K562 (cell line): ENCODE results near the gene ANKRD13B. TPM values are rescaled to one million over a fixed set of nuclear protein-coding genes. Genes with fewer than 3 reads are reported as not detected.

ENCODE experiments used
- ATAC-seq: fragments of 200-7000 bp; cut with Tn5 transposase; 3 replicates; pipeline ENCODE4 v1.9.1; 2020; ENCODE audit warnings: moderate library complexity
- BruUV-seq: library from RNA; stranded (reverse); fragments of 400-500 nt; replicated peaks from 2 replicates; lab custom pipeline; 2021; lab: Mats Ljungman, UMichigan
- CTCF ChIA-PET: fragments of 300-600 bp; formaldehyde crosslinking; extraction: SDS; loops from one replicate; lab custom pipeline; 2021; ENCODE audit warnings: low intra/inter-chr PET ratio; lab: Yijun Ruan, JAX
- POLR2A ChIA-PET: fragments of 300-600, 350-650 bp; sonication (Branson Sonifier 250); formaldehyde crosslinking; extraction: SDS; loops from one replicate; lab custom pipeline; 2021; ENCODE audit warnings: antibody characterized with exemption, inconsistent platforms; lab: Yijun Ruan, JAX
- DNase-seq, 4 experiments: peaks; one replicate each; pipeline versions ENCODE4 v3.0.0 to v3.0.0-alpha.2; 2011 to 2018; ENCODE audit warnings: low spot score in 3 of 4, mixed read lengths in 3 of 4; ENCODE audit errors: extremely low read depth in 1 of 4
- FAIRE-seq: peaks from 2 replicates; lab custom pipeline; 2011; peaks lifted over from hg19 to GRCh38; lab: Jason Lieb, UNC
- H2AFZ ChIP-seq: 2 replicates; pipeline ENCODE4 v1.6.0; 2011; ENCODE audit warnings: low read depth, low read length, control low read depth, inconsistent platforms
- H3K27ac ChIP-seq: fragments of 200-600 bp; 3 replicates; pipeline ENCODE4 v1.8.0; 2011; ENCODE audit warnings: low read depth, mild to moderate bottlenecking, control low read depth, inconsistent platforms, low read length, moderate library complexity, mixed read lengths; ENCODE audit errors: extremely low read depth
- H3K27me3 ChIP-seq, 2 experiments: fragments of 300-600 bp in 1 of 2; 2 replicates in 1 of 2; 3 replicates in 1 of 2; pipeline versions ENCODE4 v1.6.0 to v1.8.0; 2011; ENCODE audit warnings: inconsistent platforms in 2 of 2, low read length in 2 of 2, mild to moderate bottlenecking in 1 of 2, mixed read lengths in 1 of 2, moderate library complexity in 1 of 2; ENCODE audit not compliant: control insufficient read depth in 2 of 2, insufficient read depth in 2 of 2
- H3K36me3 ChIP-seq: fragments of 300-600 bp; 3 replicates; pipeline ENCODE4 v1.8.0; 2011; ENCODE audit warnings: mild to moderate bottlenecking, low read length, inconsistent platforms; ENCODE audit not compliant: control insufficient read depth, insufficient read depth
- H3K4me1 ChIP-seq, 2 experiments: fragments of 200-600 bp in 1 of 2; replicated peaks in 1 of 2; 2 replicates in 1 of 2; 3 replicates in 1 of 2; pipeline versions ENCODE4 v1.5.1 to v1.8.0; 2011; ENCODE audit warnings: inconsistent platforms in 2 of 2, low read length in 2 of 2, mild to moderate bottlenecking in 1 of 2, mixed read lengths in 1 of 2, moderate library complexity in 1 of 2; ENCODE audit not compliant: control insufficient read depth in 2 of 2, insufficient read depth in 2 of 2
- H3K4me2 ChIP-seq: 2 replicates; pipeline ENCODE4 v1.6.1; 2011; ENCODE audit warnings: low read length, control low read depth, inconsistent platforms, mixed read lengths; ENCODE audit not compliant: insufficient read depth
- H3K4me3 ChIP-seq: fragments of 200-600 bp; sonication (generic), shearing (Covaris generic); 2 replicates; pipeline ENCODE4 v1.5.1; 2016; ENCODE audit warnings: control low read depth, inconsistent platforms
- H3K79me2 ChIP-seq: fragments of 200-600 bp; 3 replicates; pipeline ENCODE4 v1.8.0; 2011; ENCODE audit warnings: low read length, inconsistent platforms; ENCODE audit not compliant: control insufficient read depth, insufficient read depth
- H3K9ac ChIP-seq, 2 experiments: 2 replicates each; pipeline versions ENCODE4 v1.6.0 to v1.6.1; 2011; ENCODE audit warnings: low read depth in 2 of 2, low read length in 2 of 2, control low read depth in 1 of 2, inconsistent platforms in 1 of 2, mild to moderate bottlenecking in 1 of 2, mixed read lengths in 1 of 2; ENCODE audit not compliant: insufficient read depth in 1 of 2
- H3K9me1 ChIP-seq: one replicate; pipeline ENCODE4 v1.6.0; 2011; ENCODE audit warnings: inconsistent platforms, mild to moderate bottlenecking, low read length, moderate library complexity; ENCODE audit not compliant: control insufficient read depth, insufficient read depth
- H3K9me3 ChIP-seq: replicated peaks from 2 replicates; pipeline ENCODE4 v1.5.1; 2011; ENCODE audit warnings: low read depth, low read length, inconsistent platforms; ENCODE audit not compliant: control insufficient read depth, insufficient read depth
- H4K20me1 ChIP-seq: replicated peaks from 2 replicates; pipeline ENCODE4 v1.6.1; 2011; ENCODE audit warnings: low read length, inconsistent platforms, mixed read lengths; ENCODE audit not compliant: control insufficient read depth, insufficient read depth
- MTA1 ChIP-seq: fragments of 450-650 bp; IDR thresholded peaks from 2 replicates; pipeline ENCODE4 v1.6.1; 2017; ENCODE audit warnings: borderline replicate concordance
- WGBS: fragments of 100-300 bp; shearing (Covaris generic); methylation state at CpG from one replicate; pipeline ENCODE4 v1.1.6; 2016; ENCODE audit warnings: low coverage, mixed read lengths; ENCODE audit not compliant: insufficient coverage; ENCODE audit errors: missing lambda C conversion rate; 5-methylcytosine and 5-hydroxymethylcytosine counted together
- in situ Hi-C: fragments of 300-500 bp; cut with MboI; formaldehyde crosslinking; loops from 4 replicates; pipeline ENCODE4 v1.15.0; 2018; ENCODE audit warnings: inconsistent platforms, mixed read lengths
- intact Hi-C: fragments of 100-400 bp; cut with micrococcal nuclease; formaldehyde crosslinking; loops from 2 replicates; pipeline ENCODE4 v1.14.2; 2022
- polyA plus RNA-seq, 8 experiments: library from polyadenylated mRNA; depleted of rRNA in 4 of 8; stranded (reverse) in 5 of 8; unstranded in 3 of 8; fragments of >200 nt; fragmentation: Nextera tagmentation in 2 of 8; fragmentation: Illumina TruSeq in 1 of 8; extraction: Ambion mirVana in 2 of 8; extraction: Trizol in 1 of 8; gene quantifications; 2 replicates each; pipeline versions ENCODE4 v1.2.1 to v1.2.3, GENCODE V29; 2011 to 2014; ENCODE audit warnings: inconsistent platforms in 1 of 8, missing spikeins in 1 of 8
- total RNA-seq, 7 experiments: library from RNA; depleted of rRNA in 6 of 7; stranded (reverse); fragments of >200 nt in 6 of 7; fragmentation: Illumina TruSeq in 2 of 7; extraction: Trizol in 2 of 7; gene quantifications; 2 replicates each; pipeline versions ENCODE4 v1.2.1 to v1.2.3, GENCODE V29; 2011 to 2021; ENCODE audit warnings: low replicate concordance in 1 of 7
- TF ChIP-seq, protein P1 (sequence below): fragments of 450-650 bp; IDR thresholded peaks from 2 replicates; pipeline ENCODE4 v1.6.1; 2018; ENCODE audit not compliant: partially characterized antibody

The ANKRD13B gene
- total and polyA plus RNA-seq, 9 of the 15 experiments (the other 6 are each of a cell fraction or from before 2014, with no cell fraction given), result 0.15 to 28.1 (median 4.6) TPM

DNA sequence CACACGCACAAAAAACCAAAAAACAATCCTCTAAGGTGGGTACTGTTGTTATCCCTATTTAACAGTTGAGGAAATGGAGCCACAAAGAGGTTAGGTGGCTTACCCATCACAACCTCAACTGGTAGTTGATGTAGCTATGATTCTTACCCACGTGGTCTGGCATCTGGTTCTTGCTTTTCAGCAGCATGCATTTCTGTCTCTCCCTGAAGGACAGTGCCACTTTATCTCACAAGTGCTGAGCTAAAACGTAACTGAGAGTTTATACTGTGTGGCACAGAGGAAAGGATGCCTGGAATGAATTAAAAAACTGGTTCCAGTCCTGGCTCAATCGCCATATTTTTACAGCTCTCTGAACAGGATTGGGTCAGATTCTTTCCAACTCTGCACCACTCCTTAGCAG is 31.7 kb downstream of the ANKRD13B start:
- H3K4me3 ChIP-seq, result no peak overlapping the region
- DNase-seq (no peak), ATAC-seq (no peak), FAIRE-seq (no peak)
- TF ChIP-seq MTA1, result no peak
- TF ChIP-seq, protein P1, sequence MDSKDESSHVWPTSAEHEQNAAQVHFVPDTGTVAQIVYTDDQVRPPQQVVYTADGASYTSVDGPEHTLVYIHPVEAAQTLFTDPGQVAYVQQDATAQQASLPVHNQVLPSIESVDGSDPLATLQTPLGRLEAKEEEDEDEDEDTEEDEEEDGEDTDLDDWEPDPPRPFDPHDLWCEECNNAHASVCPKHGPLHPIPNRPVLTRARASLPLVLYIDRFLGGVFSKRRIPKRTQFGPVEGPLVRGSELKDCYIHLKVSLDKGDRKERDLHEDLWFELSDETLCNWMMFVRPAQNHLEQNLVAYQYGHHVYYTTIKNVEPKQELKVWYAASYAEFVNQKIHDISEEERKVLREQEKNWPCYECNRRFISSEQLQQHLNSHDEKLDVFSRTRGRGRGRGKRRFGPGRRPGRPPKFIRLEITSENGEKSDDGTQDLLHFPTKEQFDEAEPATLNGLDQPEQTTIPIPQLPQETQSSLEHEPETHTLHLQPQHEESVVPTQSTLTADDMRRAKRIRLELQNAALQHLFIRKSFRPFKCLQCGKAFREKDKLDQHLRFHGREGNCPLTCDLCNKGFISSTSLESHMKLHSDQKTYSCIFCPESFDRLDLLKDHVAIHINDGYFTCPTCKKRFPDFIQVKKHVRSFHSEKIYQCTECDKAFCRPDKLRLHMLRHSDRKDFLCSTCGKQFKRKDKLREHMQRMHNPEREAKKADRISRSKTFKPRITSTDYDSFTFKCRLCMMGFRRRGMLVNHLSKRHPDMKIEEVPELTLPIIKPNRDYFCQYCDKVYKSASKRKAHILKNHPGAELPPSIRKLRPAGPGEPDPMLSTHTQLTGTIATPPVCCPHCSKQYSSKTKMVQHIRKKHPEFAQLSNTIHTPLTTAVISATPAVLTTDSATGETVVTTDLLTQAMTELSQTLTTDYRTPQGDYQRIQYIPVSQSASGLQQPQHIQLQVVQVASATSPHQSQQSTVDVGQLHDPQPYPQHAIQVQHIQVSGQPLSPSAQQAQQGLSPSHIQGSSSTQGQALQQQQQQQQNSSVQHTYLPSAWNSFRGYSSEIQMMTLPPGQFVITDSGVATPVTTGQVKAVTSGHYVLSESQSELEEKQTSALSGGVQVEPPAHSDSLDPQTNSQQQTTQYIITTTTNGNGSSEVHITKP, result no peak
- in situ Hi-C loops (no loop called here), intact Hi-C loops (no loop called here)
- H2AFZ ChIP-seq, result no peak overlapping the region
- H3K79me2 ChIP-seq, result no peaks in the 10 kb centered on the region
- no peaks in the 10 kb centered on the region for H3K36me3 ChIP-seq
- H3K4me2 ChIP-seq, result no peak overlapping the region
- BruUV-seq, result no TSS peak
- POLR2A ChIA-PET, result interaction anchor here (0.9 to 2.7 kb wide), 2 partner anchors 10 to 15 kb away, joined by 4 to 11 read pairs; no protein-coding TSS in a partner anchor
- H3K27ac ChIP-seq, result no peak overlapping the region
- 44% methylated on average over 4 of the region's 4 CpGs for WGBS
- H3K4me1 ChIP-seq, result peaks cover 16 to 27% of the 10 kb centered on the region in 2 experiments; a peak in 4 of 5 replicates
- H3K9ac ChIP-seq, result no peak overlapping the region
- H3K27me3 ChIP-seq, result no peaks in the 10 kb centered on the region
- H3K9me3 ChIP-seq, result no peaks in the 10 kb centered on the region
- no peaks in the 10 kb centered on the region; the same call in 1 of the 2 replicates for H4K20me1 ChIP-seq
- no peaks in the 10 kb centered on the region for H3K9me1 ChIP-seq
- CTCF ChIA-PET, result no interaction called here
